HG03175 (cell line): Measurements from ENCODE around the gene SINHCAF.

Source experiments
- ATAC-seq: cut with Tn5 transposase; IDR thresholded peaks from one replicate; pipeline ENCODE4 v1.9.1; 2021; ENCODE audit warnings: mild to moderate bottlenecking, moderate library complexity; ENCODE audit not compliant: unreplicated experiment

SINHCAF gene

DNA sequence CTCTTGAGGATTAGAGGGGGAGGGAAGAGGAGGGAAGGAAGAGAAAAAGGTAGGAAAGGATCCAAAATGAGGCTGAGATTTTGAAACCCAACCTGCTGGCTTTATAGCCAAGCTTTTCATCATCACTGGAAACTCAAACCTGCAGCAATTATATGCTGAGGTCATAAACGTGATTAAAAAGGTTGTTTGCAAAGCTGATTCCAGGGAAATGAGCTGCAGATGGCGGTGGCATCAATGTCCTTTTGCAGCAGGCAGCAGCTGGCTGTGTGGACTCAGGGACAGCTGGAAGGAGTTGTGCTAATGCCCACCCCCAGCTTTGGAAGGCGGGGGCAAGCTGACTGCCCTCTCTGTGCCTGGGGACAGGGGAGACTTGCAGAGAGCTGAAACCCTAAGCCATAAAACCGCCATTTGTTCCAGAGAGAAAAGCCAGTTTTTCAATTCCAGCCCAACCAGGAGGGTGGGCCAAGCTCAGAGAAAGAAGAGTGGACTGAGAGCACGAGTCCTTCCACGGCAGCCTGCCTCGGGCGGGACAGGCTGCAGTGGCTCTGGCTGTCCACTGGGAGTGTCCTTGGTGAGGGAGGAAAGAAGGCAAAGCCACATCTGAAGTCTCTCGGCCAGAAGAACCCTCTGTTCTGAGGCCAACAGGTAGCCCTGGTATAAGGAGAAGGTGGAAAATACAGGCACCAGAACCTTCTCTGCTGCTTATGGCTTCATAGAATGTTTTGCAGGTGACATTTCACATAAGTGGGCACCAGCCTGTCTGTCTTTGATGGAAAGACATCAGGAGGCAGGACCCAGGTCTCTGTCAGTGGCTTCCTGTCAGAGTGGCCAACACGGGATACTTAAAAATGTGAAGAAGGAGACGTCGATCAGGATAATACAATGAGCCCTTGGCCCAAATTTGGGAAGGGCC is 90.7 kb downstream of the SINHCAF start:
- ATAC-seq = no peak

DNA sequence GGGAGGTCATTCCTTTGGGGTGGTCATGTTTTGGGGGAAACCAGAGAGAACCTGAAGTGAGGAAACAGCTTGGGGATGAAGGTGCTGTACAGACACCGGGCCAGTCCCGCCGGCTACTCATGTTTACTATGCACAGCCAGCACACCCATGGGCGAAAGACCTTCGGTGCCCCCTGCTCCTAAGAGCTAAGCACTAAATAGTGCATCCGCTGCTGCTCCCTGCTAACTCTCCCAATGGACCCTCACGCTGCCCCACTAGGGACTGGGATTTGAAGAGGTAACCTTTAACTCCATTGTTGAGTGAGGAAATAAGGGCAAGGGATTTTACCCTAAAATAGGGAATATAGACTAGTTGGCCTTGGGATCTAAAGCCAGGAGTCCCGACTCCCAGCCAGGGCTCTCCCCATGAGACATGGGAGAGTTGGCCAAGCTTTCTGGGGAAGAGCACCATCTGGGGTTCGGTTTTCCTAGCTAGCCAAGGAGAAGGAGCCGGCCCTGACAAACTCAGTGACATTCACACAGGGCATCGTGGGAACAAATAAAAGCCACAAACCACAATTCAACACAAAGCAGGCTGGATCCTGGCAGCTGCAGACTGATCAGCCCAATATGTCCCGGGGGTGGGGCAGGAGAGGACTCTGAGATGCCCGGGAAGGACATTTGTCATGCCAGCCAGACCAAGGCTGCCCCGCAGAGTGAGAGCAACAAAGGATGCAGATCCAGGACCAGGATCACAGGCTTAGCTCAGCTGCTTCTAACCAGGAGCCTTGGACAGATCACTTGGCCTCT is 91.7 kb downstream of the SINHCAF start:
- no peak for ATAC-seq

DNA sequence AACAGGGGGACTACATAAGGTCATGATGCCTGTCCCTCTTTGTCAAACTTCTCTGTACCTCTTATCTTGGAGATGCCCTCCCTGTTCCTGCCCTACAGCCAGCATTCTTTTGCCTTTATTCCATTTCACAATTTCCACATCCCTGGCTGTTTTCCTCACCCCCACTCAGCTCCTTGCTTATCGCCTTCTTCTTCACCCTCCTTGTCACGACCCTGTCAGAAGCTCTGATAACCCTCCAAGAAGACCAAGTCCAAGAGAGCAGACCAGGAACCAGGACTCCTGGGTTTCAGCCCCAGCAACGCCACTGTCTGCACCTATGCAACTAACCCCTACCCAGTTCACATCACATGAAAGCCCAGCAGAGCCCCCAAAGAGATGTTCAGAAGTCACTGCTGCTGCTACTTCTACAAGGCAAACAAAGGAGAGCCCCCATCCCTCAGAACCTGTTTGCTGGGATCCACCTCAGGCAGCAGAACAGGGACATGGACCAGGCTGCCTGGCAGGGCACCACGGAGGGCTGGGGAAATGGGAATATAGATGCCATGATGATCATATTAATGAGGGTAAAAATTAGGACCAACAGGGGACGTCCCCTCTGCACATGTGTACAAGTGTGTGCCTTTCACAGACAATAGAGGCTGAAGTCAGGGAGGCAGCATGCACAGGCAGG is 92.8 kb downstream of the SINHCAF start:
- no peak for ATAC-seq

DNA sequence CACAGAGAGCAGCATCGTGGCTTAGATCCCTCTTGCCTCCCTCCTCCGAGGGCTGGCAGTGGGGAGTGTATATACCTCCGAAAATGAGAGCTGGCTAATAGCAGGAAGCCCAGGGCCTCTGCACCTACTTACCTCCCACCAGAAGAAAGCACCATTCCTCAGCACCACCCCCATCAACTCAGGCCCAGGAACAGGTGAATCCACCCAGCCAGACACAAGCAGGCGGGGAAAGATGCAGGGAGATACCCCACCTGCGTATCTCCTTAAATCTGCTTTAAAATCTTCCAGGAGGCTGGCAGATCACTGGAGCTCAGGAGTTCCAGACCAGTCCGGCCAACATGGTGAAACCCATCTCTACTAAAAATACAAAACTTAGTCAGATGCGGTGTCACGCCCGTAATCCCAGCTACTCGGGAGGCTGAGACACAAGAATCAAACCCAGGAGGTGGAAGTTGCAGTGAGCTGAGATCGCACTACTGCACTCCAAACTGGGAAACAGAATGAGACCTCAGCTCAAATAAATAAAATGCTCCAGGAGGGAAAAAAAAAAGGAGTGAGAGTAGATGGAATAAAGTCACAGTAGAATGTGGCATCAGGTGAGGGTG is 93.5 kb downstream of the SINHCAF start:
- ATAC-seq = no peak

DNA sequence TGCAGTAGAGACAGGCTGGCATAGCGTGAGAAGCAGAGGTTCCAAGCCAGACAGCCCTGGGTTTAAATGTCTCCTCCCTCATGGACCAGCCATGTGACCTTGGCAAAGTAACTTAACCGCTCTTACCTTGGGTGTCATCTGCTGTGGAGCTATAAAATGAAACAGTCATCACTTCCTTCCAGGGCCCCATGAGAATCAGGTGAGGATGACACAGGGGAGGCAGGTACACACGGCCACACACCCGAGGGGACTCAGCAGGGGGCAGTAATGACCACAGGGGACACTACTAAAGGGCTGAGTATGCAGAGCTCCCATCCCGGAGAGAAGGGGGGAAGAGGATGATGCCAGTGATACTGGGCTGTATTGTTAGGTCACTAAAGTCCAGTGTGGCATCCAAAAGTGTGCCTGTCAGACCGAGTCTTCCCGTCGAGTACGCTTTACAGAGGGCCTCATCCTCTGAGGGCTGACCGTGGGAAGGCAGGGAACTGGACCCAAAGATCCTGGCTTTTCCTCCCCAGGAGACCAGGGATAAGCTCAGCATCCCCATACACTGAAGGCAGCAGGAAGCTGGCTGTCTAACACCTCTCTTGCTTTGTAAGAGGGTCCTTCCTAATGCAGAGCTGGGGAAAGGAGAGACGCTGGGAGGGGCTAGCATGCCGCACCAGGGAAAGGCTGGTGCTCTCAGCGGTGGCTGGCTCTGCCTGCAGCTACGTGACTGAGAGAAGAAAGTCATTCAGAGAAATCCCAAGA is 94.2 kb downstream of the SINHCAF start:
- ATAC-seq = no peak
